ENCODE results near the gene KCNJ15. TPM values are rescaled to one million over a fixed set of nuclear protein-coding genes. Genes with fewer than 3 reads are reported as not detected.

Gene KCNJ15
- total and polyA plus RNA-seq, 2 of the 8 experiments (the other 6 are each of a cell fraction or from before 2014, with no cell fraction given): under 0.01 TPM; not detected in 1

- Histone ChIP-seq H4K20me1 (replicated peaks in 1 of 2; ENCODE audit: control insufficient read depth in 1 of 2, insufficient read depth in 2 of 2, low read length in 2 of 2) (no peaks in the 10 kb centered on the region), H4K8ac (ENCODE audit: extremely low read depth, insufficient read depth, low read length) (no peak overlapping the region), H2BK20ac (ENCODE audit: low read length) (no peak overlapping the region), H2BK15ac (ENCODE audit: low read length) (no peak overlapping the region), H3K36me3 (ENCODE audit: control insufficient read depth in 2 of 4, insufficient read depth in 4 of 4, low read length in 3 of 4) (no peaks in the 10 kb centered on the region), H3K9me3 (ENCODE audit: insufficient read depth in 2 of 2, low read depth in 1 of 2, low read length in 1 of 2) (no peaks in the 10 kb centered on the region; a peak in 1 of 4 replicates), H3K4me3 (ENCODE audit: extremely low read depth in 1 of 4, insufficient read depth in 2 of 4, low read depth in 3 of 4, low read length in 4 of 4) (no peak overlapping the region), H3K4me2 (ENCODE audit: insufficient read depth in 1 of 2, low read depth in 2 of 2, low read length in 2 of 2) (no peak overlapping the region), H3K23me2 (ENCODE audit: low read depth, low read length) (no peaks in the 10 kb centered on the region), H2BK120ac (replicated peaks; ENCODE audit: low read depth, low read length) (no peak overlapping the region), H2BK12ac (ENCODE audit: low read depth, low read length) (no peak overlapping the region), H3K79me2 (ENCODE audit: control insufficient read depth in 1 of 2, insufficient read depth in 2 of 2, low read length in 2 of 2) (no peaks in the 10 kb centered on the region), H3K56ac (replicated peaks; ENCODE audit: insufficient read length, low read depth, low read length) (no peak overlapping the region), H2AFZ (ENCODE audit: low read length) (no peak overlapping the region), H3K4me1 (replicated peaks in 1 of 4; ENCODE audit: control insufficient read depth in 3 of 4, insufficient read depth in 4 of 4, low read length in 3 of 4) (no peaks in the 10 kb centered on the region; a peak in 1 of 7 replicates), H3K79me1 (ENCODE audit: low read depth, low read length) (no peaks in the 10 kb centered on the region), H3K9ac (replicated peaks in 1 of 4; ENCODE audit: extremely low read depth in 1 of 4, low read depth in 3 of 4, low read length in 3 of 4) (no peak overlapping the region), H4K91ac (replicated peaks; ENCODE audit: insufficient read length, low read length) (no peak overlapping the region), H3K4ac (replicated peaks; ENCODE audit: insufficient read length, low read depth, low read length) (no peak overlapping the region), H3K27ac (ENCODE audit: low read depth, low read length) (no peak overlapping the region), H3K27me3 (replicated peaks in 1 of 4; ENCODE audit: control insufficient read depth in 3 of 4, extremely low read depth in 1 of 4, insufficient read depth in 3 of 4, low read length in 3 of 4) (no peaks in the 10 kb centered on the region), H3K18ac (ENCODE audit: extremely low read depth, low read length) (no peak overlapping the region), H2BK5ac (ENCODE audit: low read depth, low read length) (no peak overlapping the region), H2AK5ac (ENCODE audit: low read depth, low read length) (no peak overlapping the region), H4K5ac (ENCODE audit: insufficient read length, low read depth, low read length) (no peak overlapping the region), H3K14ac (ENCODE audit: insufficient read length) (no peak overlapping the region), H3K23ac (ENCODE audit: insufficient read length) (no peak overlapping the region)
- no peak for FAIRE-seq
- DNase-seq (ENCODE audit: low read depth in 1 of 2, low spot score in 2 of 2): no peak
- POLR2A ChIA-PET (ENCODE audit: partially characterized antibody): no interaction called here
- CTCF ChIA-PET (ENCODE audit: partially characterized antibody): interaction anchor here (1.2 kb wide), 1 partner anchor 11 kb away, joined by 3 read pairs; no protein-coding TSS in a partner anchor
- TF ChIP-seq JUN (IDR thresholded peaks at IDR 0.05; ENCODE audit: low read depth, low read length) (no peak), TBP (IDR thresholded peaks at IDR 0.05; ENCODE audit: low read depth, low read length) (no peak), SP1 (IDR thresholded peaks at IDR 0.05; ENCODE audit: low read depth, low read length) (no peak)
- WGBS, 2 experiments (ENCODE audit: extremely low coverage in 1 of 2, insufficient coverage in 1 of 2, insufficient read length in 1 of 2, insufficient replicate concordance in 2 of 2, low coverage in 1 of 2, low lambda C conversion rate in 2 of 2, missing lambda C conversion rate in 1 of 2): 52% methylated on average over 6 of the region's 6 CpGs; no CpG with 5 or more reads in 1 of the 2 experiments
Observed at GRCh38 chr21:38280867-38281266, 24.1 kb downstream of the KCNJ15 start.

Measured in H1 (cell line).